T1000 (cell line): ENCODE data around the gene AP2A2.
"Not testable (repeated sequence)": the region's sequence is repeated elsewhere in the genome, so short reads cannot be mapped to it uniquely, and the experiment has no call there.

ENCODE experiments used
- DNase-seq: peaks from one replicate; lab custom pipeline; 2025; ENCODE audit warnings: mixed read lengths; lab: John Stamatoyannopoulos, UW

AP2A2 gene

DNA sequence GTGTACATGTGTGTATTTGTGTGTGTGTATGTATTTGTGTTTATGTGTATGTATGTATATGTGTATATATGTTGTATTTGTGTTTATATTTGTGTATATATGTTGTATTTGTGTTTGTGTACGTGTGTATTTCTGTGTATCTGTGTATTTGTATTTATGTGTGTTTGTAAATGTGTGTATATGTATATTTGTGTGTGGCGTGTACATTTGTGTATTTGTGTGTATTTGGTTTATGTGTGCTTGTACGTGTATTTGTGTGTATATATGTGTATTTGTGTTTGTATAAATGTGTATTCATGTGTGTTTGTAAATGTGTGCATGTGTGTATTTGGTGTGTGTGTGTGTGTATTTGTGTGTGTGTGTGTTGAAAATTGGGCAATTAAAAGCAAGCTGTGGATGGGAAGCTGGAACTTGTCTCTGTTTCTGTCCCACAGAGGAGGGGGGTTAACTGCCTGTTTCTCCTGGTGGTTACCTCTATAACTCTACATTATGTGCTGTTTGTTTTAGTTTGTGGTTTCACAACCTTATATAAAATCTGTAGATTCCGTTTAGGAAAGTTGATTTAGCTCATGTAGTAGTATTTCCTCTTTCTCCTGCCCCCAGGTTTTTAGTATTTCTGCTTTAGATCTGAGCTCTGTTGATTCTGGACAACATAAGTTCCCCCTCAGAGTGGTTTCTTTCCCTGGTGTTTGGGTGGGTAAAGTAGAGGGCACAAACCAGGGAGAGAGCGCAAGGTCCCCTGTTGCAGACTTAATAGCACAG, 28.9 kb downstream of the AP2A2 start:
- DNase-seq = no peak

DNA sequence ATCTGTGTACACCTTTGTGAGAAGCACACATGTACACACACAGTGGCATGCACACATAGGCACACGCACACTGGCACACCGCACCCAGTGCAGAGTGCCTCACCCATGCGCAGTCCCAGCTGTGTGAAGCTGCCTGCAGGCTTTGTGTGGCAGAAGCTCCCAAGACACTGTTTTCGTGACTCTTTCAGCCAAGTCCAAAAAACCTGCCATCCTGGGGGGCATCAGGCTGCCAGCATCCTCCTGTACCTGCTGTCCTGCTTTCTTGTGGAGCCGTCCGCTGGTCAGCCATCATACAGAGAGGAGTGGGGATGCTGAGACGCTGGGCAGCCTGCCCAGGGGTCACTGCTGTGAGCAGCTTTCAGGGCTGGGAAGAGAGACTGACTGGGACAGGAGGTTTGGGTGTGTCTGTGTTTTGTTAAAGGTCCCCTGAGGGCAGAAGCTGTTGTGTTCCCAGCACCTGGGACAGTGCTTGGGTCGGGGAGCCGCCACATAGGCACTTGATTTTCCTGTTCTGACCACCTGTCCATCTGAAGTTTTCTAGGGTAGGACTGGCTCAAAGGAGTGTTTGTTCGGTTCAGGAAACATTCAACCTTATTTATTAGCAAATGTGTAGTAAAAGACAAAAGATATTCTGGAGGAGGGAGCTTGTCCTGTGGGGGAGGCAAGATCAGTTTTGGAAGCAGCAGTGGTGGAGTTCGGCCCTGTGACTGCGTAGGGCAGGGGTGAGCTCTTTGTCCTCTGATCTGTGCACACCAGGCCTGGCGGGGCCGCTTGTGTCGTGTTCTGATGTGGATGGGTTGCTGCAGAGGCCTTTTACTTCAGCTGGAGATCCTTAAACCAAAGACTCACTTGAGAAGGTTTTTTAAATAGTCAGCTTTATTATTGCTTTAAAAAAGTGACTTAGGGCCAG, 29.7 kb downstream of the AP2A2 start:
- no peak for DNase-seq

GRCh38 chr11:957212-957920, 31.7 kb downstream of the AP2A2 start:
- no peak for DNase-seq

GRCh38 chr11:958101-958500, 32.4 kb downstream of the AP2A2 start:
- no peak for DNase-seq

- DNase-seq = no peak
These were observed 33.4 kb downstream of the AP2A2 start for GRCh38 chr11:959027-959426.

- DNase-seq = no peak
These were observed 33.9 kb downstream of the AP2A2 start for GRCh38 chr11:959608-960007.

DNA sequence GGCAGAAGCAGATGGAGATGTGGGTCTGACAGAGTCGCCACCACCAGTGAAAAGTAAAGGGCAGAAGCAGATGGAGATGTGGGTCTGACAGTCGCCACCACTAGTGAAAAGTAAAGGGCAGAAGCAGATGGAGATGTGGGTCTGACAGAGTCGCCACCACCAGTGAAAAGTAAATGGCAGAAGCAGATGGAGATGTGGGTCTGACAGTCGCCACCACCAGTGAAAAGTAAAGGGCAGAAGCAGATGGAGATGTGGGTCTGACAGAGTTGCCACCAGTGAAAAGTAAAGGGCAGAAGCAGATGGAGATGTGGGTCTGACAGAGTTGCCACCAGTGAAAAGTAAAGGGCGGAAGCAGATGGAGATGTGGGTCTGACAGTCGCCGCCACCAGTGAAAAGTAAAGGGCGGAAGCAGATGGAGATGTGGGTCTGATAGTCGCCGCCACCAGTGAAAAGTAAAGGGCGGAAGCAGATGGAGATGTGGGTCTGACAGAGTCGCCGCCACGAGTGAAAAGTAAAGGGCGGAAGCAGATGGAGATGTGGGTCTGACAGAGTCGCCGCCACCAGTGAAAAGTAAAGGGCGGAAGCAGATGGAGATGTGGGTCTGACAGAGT, 35.7 kb downstream of the AP2A2 start:
- DNase-seq = not testable (repeated sequence)

DNA sequence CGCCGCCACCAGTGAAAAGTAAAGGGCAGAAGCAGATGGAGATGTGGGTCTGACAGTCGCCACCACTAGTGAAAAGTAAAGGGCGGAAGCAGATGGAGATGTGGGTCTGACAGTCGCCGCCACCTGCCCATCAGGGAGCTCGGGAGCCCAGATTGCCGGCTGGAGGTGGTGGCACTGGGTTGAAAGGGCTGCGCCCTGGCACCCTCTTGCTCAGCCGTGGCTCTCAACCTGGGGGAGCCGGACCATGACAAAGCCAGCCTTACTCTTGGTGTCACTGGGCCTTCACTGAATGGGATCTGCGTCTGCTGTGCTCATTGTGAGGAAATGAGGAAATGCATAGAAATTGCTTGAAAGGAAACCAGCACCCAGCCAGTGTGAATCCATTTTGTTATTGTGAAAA, 36.3 kb downstream of the AP2A2 start:
- DNase-seq = no peak

DNA sequence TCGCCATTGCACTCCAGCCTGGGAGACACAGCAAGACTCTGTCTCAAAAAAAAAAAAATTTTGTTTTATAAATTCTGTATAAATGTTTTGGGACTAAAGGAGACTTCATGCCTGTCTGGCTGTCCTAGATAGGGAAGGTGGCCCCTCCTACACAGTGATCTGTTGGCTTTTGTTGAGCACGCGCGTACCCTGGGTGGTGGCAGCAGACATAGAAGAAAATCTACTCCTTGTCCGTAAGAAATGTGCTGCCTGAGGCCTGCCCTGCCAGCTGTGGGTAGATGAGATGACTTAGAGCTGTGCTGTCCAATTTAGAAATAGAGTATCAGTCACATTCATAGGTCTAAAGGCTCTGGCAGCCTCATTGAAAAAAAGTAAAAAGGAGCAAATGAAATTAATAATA, 37.0 kb downstream of the AP2A2 start:
- DNase-seq = no peak

DNA sequence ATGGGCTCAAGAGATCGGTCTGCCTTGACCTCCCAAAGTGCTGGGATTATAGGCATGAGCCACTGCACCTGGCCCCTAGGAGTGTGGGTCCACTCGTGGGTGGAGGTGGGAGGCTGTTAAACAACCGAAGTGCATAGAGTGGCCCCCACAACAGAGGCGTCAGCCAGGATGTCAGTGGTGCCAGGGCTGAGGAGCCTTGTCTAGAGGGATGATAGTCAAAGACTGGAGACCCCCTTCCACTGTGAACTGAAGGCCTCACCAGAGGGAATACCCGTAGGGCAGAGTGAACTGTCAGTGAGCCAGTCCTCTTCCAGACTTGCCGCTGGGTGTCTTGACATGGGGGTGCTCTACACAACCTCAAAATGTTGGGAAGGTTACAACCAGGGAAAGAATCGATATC, 38.2 kb downstream of the AP2A2 start:
- no peak for DNase-seq

DNA sequence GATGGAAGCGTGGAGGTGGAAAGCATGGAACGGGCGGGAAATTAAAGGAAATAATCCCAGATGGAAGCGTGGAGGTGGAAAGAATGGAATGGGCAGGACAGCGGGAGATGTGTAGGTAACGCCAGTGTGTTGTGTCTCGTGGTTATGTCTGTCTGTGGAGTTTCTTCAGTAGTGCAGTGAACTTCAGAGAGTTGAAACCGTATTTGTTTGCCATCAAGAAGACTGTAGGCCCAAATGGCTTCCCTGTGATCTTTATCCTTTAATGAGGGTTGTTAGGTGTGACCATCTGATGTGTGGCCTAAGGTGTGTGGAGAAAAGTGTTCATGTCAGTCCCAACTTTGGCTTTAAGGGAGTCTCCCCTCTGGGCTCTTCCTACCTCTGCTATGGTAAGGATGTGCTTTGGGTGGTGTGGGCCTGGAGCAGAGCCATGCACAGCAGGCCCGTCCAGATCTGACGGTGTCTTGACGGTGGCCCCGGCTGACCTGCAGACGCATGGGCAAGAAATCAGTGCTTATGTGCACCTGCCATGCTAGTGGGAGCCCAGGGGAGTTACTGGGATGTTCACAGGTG, 39.6 kb downstream of the AP2A2 start:
- DNase-seq = no peak

DNA sequence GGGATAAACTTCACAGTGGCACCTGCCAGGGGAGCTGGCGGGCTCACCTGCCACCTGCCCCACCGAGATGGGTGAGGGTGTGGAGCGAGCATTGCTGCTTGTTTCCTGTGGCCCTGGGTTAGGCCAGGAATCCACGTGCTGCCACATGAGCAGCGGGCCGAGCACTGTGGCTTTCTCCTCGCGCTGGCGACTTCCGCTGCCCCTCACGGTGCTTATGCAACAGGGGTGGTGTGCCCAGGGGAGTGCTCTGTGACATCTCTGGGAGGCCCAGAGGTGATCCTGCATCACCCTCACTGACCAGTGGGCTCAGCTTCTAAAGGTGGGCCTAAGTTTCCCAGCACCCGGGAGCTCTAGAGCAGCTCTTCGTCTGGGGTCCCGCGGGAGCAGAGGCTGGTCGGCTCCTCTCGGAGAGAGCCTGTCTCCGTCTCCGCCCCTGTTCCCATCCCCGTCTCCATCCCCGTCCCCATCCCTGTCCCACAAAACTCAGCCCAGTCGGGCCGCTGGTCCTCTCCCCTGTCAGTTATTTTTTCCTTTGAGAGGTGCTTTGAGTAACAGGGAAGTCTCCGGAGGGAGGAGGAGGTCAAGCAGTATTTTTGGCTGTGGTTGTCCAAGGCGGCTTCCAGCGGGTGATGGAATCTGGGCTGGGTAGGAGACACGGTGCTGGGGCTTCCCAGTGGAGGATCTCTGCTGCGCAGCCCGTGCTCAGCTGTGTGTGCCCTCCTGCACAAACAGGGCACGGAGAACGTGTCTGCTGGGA, 42.5 kb downstream of the AP2A2 start:
- DNase-seq = no peak

DNA sequence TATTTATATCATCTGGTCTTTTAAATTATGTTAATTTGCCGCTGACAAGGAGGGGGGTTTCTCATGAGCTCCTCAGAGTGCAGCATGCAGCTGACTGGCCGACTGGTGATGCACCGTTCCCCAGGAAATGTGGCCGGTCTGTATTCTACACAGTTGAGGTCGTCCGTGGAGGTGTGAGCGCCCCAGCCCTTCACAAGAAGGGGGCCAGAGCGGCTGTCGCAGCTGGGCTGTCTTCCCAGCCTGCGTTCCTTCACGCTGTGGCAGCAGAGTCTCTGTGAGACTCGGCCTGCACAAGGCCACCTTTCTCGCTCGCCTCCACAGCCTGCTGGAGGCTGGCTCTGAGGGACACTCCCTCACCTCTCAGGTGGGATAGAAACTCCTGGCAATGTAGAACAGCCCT, 43.2 kb downstream of the AP2A2 start:
- no peak for DNase-seq

- no peak for DNase-seq
These were observed 44.1 kb downstream of the AP2A2 start for GRCh38 chr11:969651-970205.

- no peak for DNase-seq
These were observed 44.7 kb downstream of the AP2A2 start for GRCh38 chr11:970319-970871.

DNA sequence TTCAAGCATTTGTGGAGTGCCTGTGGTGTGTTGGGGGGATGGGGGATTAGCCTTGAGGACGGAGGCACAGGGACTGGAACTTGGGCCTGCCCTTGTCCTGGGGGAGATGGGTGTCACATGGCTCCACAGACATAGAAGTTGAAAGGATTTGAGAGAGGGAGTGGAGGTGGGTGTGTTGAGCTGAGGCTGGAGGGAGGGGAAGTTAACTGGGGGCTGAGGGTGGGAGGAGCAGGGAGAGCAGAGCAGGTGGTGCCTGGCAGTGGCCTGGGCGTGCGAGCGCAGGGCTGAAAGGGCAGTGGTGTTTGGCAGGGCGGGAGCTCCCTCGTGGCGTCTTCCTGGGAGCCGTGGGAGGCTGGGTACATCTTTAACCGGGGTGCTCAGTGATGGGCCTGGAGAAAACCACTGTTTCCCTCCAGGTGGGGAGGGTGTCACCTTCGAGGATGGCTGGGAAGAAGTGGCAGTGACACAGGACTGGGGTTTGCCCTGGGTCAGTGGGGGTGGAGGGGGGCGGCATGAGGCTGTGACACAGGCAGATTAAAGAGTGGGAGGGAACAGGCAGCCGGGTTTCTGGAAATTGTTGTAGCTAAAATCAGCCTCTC, 45.5 kb downstream of the AP2A2 start:
- no peak for DNase-seq

DNA sequence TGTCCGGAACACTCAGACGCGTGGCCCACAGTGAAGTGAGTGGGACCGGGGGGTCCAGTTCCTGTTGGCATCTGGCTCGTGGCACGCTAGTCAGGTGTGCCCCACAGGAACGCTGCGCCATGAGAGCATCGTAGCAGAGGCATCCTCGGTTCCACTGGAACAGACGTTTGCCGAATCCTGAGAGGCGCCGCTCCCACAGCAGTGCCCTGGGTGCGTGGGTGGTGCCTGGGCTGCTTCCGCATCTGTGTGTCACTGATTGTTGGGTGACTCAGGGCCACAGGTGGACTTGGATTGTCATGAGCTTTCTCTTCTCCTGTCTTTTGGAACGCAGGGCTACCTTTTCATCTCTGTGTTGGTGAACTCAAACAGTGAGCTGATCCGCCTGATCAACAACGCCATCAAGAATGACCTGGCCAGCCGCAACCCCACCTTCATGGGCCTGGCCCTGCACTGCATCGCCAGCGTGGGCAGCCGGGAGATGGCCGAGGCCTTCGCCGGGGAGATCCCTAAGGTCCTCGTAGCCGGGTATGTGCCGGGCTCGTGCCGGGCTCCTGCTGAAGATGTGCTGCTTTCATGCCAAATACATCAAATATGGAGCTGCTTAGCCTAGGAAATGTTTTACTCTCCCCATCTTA, 46.2 kb downstream of the AP2A2 start:
- DNase-seq = no peak

- no peak for DNase-seq
These were observed 47.0 kb downstream of the AP2A2 start for GRCh38 chr11:972523-973211.

DNA sequence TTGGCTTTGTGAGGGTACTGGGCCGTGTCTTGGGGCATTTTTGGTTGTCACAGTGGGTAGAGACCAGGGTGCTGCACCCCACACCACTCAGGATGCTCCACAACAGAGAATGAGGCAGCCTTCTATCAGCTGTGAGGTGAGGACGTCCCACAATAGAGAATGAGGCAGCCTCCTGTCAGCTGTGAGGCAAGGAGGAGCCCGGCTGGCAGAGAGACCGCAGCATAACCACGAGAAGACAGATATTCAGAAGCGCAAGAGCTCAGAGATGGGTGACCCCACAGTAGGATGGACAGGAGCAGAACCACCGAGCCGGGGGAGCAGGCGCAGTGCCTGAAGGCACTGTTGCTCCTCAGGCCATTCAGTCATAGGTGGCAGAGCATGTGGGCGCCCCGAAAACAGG, 47.6 kb downstream of the AP2A2 start:
- no peak for DNase-seq
